Astrocyte (in vitro differentiated cells and primary cell): ENCODE data around the gene ABO.

Experiments
- CTCF ChIP-seq: IDR thresholded peaks from 2 replicates; pipeline ENCODE4 v1.5.1; 2011; ENCODE audit warnings: low read depth, mild to moderate bottlenecking, inconsistent platforms, low read length, moderate library complexity; ENCODE audit not compliant: insufficient read depth
- EZH2 ChIP-seq: IDR thresholded peaks from 2 replicates; pipeline ENCODE4 v1.6.1; 2012; ENCODE audit warnings: mild to moderate bottlenecking, low read length, inconsistent platforms; ENCODE audit not compliant: insufficient read depth

- TF ChIP-seq CTCF (no peak), EZH2 (no peak)
These were observed 32.8 kb downstream of the ABO start for GRCh38 chr9:133242241-133242640.
